Keratinocyte (primary cell): ENCODE data around the gene SWT1. TPM values are rescaled to one million over a fixed set of nuclear protein-coding genes. Genes with fewer than 3 reads are reported as not detected.
A peak's percentile ranks its signal among the peaks of the same experiment; 100 is the strongest.

Source experiments
- DNase-seq: peaks from one replicate; pipeline ENCODE4 v3.0.0-alpha.2; 2011; ENCODE audit warnings: low read depth, missing footprints, low spot score
- FAIRE-seq: peaks from 2 replicates; lab custom pipeline; 2011; peaks lifted over from hg19 to GRCh38; lab: Jason Lieb, UNC
- H2AFZ ChIP-seq: 2 replicates; pipeline ENCODE4 v1.6.0; 2012; ENCODE audit warnings: low read length, control low read depth, inconsistent platforms; ENCODE audit not compliant: control insufficient read depth
- H3K27ac ChIP-seq: 2 replicates; pipeline ENCODE4 v1.5.1; 2011; ENCODE audit warnings: low read length; ENCODE audit not compliant: control insufficient read depth, insufficient read depth
- H3K27me3 ChIP-seq: 3 replicates; pipeline ENCODE4 v1.6.0; 2011; ENCODE audit warnings: low read length; ENCODE audit not compliant: control insufficient read depth, insufficient read depth; ENCODE audit errors: extremely low read depth
- H3K36me3 ChIP-seq, 2 experiments: 2 replicates in 1 of 2; 3 replicates in 1 of 2; pipeline ENCODE4 v1.5.1; 2011; ENCODE audit warnings: low read length in 2 of 2, mild to moderate bottlenecking in 1 of 2; ENCODE audit not compliant: control insufficient read depth in 2 of 2, insufficient read depth in 2 of 2; ENCODE audit errors: extremely low read depth in 1 of 2
- H3K4me1 ChIP-seq: 3 replicates; pipeline ENCODE4 v1.5.1; 2011; ENCODE audit warnings: low read length; ENCODE audit not compliant: control insufficient read depth, insufficient read depth; ENCODE audit errors: extremely low read depth
- H3K4me2 ChIP-seq: 3 replicates; pipeline ENCODE4 v1.6.0; 2011; ENCODE audit warnings: low read depth, low read length; ENCODE audit not compliant: control insufficient read depth, insufficient read depth; ENCODE audit errors: extremely low read depth
- H3K4me3 ChIP-seq, 3 experiments: fragments of 200-600 bp in 1 of 3; sonication (generic) in 1 of 3; 2 replicates in 2 of 3; 3 replicates in 1 of 3; pipeline ENCODE4 v1.5.1; 2011 to 2016; ENCODE audit warnings: low read length in 3 of 3, mild to moderate bottlenecking in 3 of 3, control low read depth in 2 of 3, inconsistent platforms in 1 of 3, low read depth in 1 of 3, mixed read lengths in 1 of 3, mixed run types in 1 of 3, moderate library complexity in 1 of 3; ENCODE audit not compliant: control insufficient read depth in 2 of 3, insufficient read depth in 2 of 3; ENCODE audit errors: extremely low read depth in 1 of 3
- H3K79me2 ChIP-seq: 2 replicates; pipeline ENCODE4 v1.6.0; 2012; ENCODE audit warnings: low read length; ENCODE audit not compliant: control insufficient read depth, insufficient read depth
- H3K9ac ChIP-seq: 3 replicates; pipeline ENCODE4 v1.6.0; 2011; ENCODE audit warnings: low read length; ENCODE audit not compliant: control insufficient read depth, insufficient read depth; ENCODE audit errors: extremely low read depth
- H3K9me1 ChIP-seq: 3 replicates; pipeline ENCODE4 v1.6.0; 2011; ENCODE audit warnings: low read length; ENCODE audit not compliant: control insufficient read depth, insufficient read depth; ENCODE audit errors: extremely low read depth
- H3K9me3 ChIP-seq: 2 replicates; pipeline ENCODE4 v1.5.1; 2012; ENCODE audit warnings: low read depth, low read length; ENCODE audit not compliant: control insufficient read depth
- H4K20me1 ChIP-seq: 3 replicates; pipeline ENCODE4 v1.6.0; 2011; ENCODE audit warnings: low read length; ENCODE audit not compliant: control insufficient read depth, insufficient read depth; ENCODE audit errors: extremely low read depth
- EZH2 ChIP-seq: IDR thresholded peaks from one replicate; pipeline ENCODE4 v1.6.1; 2012; ENCODE audit warnings: inconsistent platforms, mild to moderate bottlenecking, low read length, moderate library complexity
- dilution Hi-C: fragments of 300-500 bp; cut with MboI; formaldehyde crosslinking; loops from one replicate; pipeline ENCODE4 v1.7.0; 2020; ENCODE audit warnings: low sequenced_read_pairs; ENCODE audit not compliant: extremely low pct_ligation_motif_present
- polyA plus RNA-seq, 5 experiments: library from polyadenylated mRNA; depleted of rRNA in 3 of 5; stranded (reverse) in 3 of 5; stranded (forward) in 1 of 5; unstranded in 1 of 5; fragments of >200 nt; gene quantifications; 1 replicate in 1 of 5; 2 replicates in 3 of 5; 3 replicates in 1 of 5; pipeline versions ENCODE4 v1.2.1 to v1.2.3, GENCODE V29; 2011 to 2012; ENCODE audit warnings: missing spikeins in 2 of 5, low read depth in 1 of 5, low replicate concordance in 1 of 5
- TF ChIP-seq, protein P1 (sequence below), 3 experiments: IDR thresholded peaks in 1 of 3; conservative IDR thresholded peaks in 1 of 3; optimal IDR thresholded peaks in 1 of 3; 2 replicates in 2 of 3; 3 replicates in 1 of 3; pipeline versions ENCODE3 to v1.5.1; 2011; ENCODE audit warnings: low read length in 3 of 3, mild to moderate bottlenecking in 3 of 3, moderate library complexity in 2 of 3, control low read depth in 1 of 3, inconsistent platforms in 1 of 3; ENCODE audit not compliant: insufficient read depth in 2 of 3; ENCODE audit errors: extremely low read depth in 1 of 3

SWT1 gene
- polyA plus RNA-seq, 1 donor (not counting 4 experiments of a cell fraction or from before 2014, with no cell fraction given): 2.9 TPM

GRCh38 chr1:185200889-185201288, 43.9 kb downstream of the SWT1 start:
- no peak for DNase-seq
- TF ChIP-seq EZH2: no peak
- TF ChIP-seq, protein P1, sequence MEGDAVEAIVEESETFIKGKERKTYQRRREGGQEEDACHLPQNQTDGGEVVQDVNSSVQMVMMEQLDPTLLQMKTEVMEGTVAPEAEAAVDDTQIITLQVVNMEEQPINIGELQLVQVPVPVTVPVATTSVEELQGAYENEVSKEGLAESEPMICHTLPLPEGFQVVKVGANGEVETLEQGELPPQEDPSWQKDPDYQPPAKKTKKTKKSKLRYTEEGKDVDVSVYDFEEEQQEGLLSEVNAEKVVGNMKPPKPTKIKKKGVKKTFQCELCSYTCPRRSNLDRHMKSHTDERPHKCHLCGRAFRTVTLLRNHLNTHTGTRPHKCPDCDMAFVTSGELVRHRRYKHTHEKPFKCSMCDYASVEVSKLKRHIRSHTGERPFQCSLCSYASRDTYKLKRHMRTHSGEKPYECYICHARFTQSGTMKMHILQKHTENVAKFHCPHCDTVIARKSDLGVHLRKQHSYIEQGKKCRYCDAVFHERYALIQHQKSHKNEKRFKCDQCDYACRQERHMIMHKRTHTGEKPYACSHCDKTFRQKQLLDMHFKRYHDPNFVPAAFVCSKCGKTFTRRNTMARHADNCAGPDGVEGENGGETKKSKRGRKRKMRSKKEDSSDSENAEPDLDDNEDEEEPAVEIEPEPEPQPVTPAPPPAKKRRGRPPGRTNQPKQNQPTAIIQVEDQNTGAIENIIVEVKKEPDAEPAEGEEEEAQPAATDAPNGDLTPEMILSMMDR (optimal IDR thresholded peaks at IDR 0.05 in 1 of 3, IDR thresholded peaks at IDR 0.05 in 1 of 3, conservative IDR thresholded peaks at IDR 0.05 in 1 of 3; ENCODE audit: extremely low read depth in 1 of 3, insufficient read depth in 2 of 3, low read length in 3 of 3): no peak
- Histone ChIP-seq H3K4me1 (no peaks in the 10 kb centered on the region), H3K9me1 (no peaks in the 10 kb centered on the region), H3K4me2 (no peak overlapping the region), H3K27me3 (no peaks in the 10 kb centered on the region), H3K9me3 (no peaks in the 10 kb centered on the region), H3K36me3 (no peaks in the 10 kb centered on the region), H3K79me2 (no peaks in the 10 kb centered on the region), H3K9ac (no peak overlapping the region), H4K20me1 (no peaks in the 10 kb centered on the region), H2AFZ (no peak overlapping the region), H3K4me3 (no peak overlapping the region), H3K27ac (no peak overlapping the region)
- dilution Hi-C loops: no loop called here
- no peak for FAIRE-seq

DNA sequence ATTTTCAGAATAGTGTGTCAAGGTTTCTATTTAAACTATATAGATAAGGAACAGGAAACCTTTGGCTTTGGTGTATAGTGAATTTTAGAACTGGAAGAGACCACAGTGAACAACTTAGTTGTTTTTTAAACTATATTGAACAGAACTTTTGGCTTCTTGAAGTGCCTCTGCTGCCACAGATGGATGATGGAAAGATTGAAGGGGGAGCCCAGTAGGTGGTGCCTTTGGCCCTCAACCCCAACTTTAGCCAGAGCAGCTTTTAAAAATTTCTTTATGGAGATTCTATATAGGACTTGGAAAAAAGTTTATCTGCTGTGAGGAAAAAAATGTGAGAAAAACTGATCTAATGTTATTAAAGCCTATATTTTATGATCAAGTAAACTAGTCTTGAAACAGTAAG, 50.2 kb downstream of the SWT1 start:
- FAIRE-seq (no peak), DNase-seq (no peak)
- Histone ChIP-seq H3K9me1 (no peaks in the 10 kb centered on the region), H3K9me3 (no peaks in the 10 kb centered on the region), H3K27ac (no peak overlapping the region), H3K4me2 (no peak overlapping the region), H3K4me1 (peaks cover 7% of the 10 kb centered on the region), H3K36me3 (no peaks in the 10 kb centered on the region), H3K4me3 (no peak overlapping the region), H2AFZ (no peak overlapping the region), H3K27me3 (no peaks in the 10 kb centered on the region), H4K20me1 (no peaks in the 10 kb centered on the region), H3K9ac (no peak overlapping the region), H3K79me2 (no peaks in the 10 kb centered on the region)
- TF ChIP-seq, protein P1 (optimal IDR thresholded peaks at IDR 0.05 in 1 of 3, IDR thresholded peaks at IDR 0.05 in 1 of 3, conservative IDR thresholded peaks at IDR 0.05 in 1 of 3; ENCODE audit: extremely low read depth in 1 of 3, insufficient read depth in 2 of 3, low read length in 3 of 3): peak in 1 of 3 experiments; percentile 15
- no peak for TF ChIP-seq EZH2
- dilution Hi-C loops: no loop called here
